Activated naive CD4-positive, alpha-beta T cell treated with anti-CD3 and anti-CD28 coated beads for 36 hours (primary cell): ENCODE results near the gene MCRIP2. TPM values are rescaled to one million over a fixed set of nuclear protein-coding genes. Genes with fewer than 3 reads are reported as not detected.
A peak's percentile ranks its signal among the peaks of the same experiment; 100 is the strongest.

Experiments
- CTCF ChIA-PET: fragments of 350-600 bp; sonication (Branson Sonifier 250); formaldehyde crosslinking; loops from one replicate; lab custom pipeline; 2021; ENCODE audit warnings: antibody characterized with exemption; lab: Charles Lee
- DNase-seq: peaks from one replicate; pipeline ENCODE4 v3.0.0-alpha.2; 2020
- H3K27ac Mint-ChIP-seq: one replicate; pipeline ENCODE4 v1.8.0; 2021; ENCODE audit warnings: mild to moderate bottlenecking, mixed read lengths
- H3K27me3 Mint-ChIP-seq: one replicate; pipeline ENCODE4 v1.8.0; 2021; ENCODE audit warnings: low read depth, mixed read lengths
- H3K36me3 Mint-ChIP-seq: one replicate; pipeline ENCODE4 v1.8.0; 2021; ENCODE audit warnings: low read depth, mixed read lengths
- H3K4me1 Mint-ChIP-seq: one replicate; pipeline ENCODE4 v1.8.0; 2021; ENCODE audit warnings: low read depth, mixed read lengths
- H3K4me3 Mint-ChIP-seq: one replicate; pipeline ENCODE4 v1.8.0; 2021; ENCODE audit warnings: mild to moderate bottlenecking, moderate library complexity, mixed read lengths
- H3K9me3 Mint-ChIP-seq: one replicate; pipeline ENCODE4 v1.8.0; 2021; ENCODE audit warnings: mixed read lengths
- intact Hi-C: fragments of 100-400 bp; cut with micrococcal nuclease; formaldehyde crosslinking; loops from one replicate; pipeline ENCODE4 v1.15.1; 2023
- total RNA-seq, 2 experiments: library from RNA; stranded (reverse); gene quantifications; one replicate each; pipeline ENCODE4 v1.2.3, GENCODE V29; 2021

MCRIP2 gene
- total RNA-seq, 2 experiments from 2014 or later = 31.5 to 35.2 TPM

- peaks cover 7% of the 10 kb centered on the region for H3K4me1 Mint-ChIP-seq
- CTCF ChIA-PET = no interaction called here
- intact Hi-C loops = no loop called here
- H3K9me3 Mint-ChIP-seq = no peaks in the 10 kb centered on the region
- H3K27me3 Mint-ChIP-seq = no peaks in the 10 kb centered on the region
- H3K27ac Mint-ChIP-seq = no peak overlapping the region
- no peak overlapping the region for H3K4me3 Mint-ChIP-seq
- DNase-seq = no peak
- H3K36me3 Mint-ChIP-seq = peaks cover 9% of the 10 kb centered on the region
Observed at GRCh38 chr16:630249-630814, 11.3 kb upstream of the MCRIP2 start.

GRCh38 chr16:630815-631405, 10.7 kb upstream of the MCRIP2 start, which contains the start of gene WFIKKN1:
WFIKKN1 (plus strand) TSS chr16:630985; CDS start chr16:631254, 269 bp downstream.
- CTCF ChIA-PET = no interaction called here
- Mint-ChIP-seq H3K27me3 (no peaks in the 10 kb centered on the region), H3K36me3 (peaks cover 9% of the 10 kb centered on the region), H3K27ac (no peak within 1 kb of the TSS), H3K4me1 (peaks cover 7% of the 10 kb centered on the region), H3K4me3 (no peak within 1 kb of the TSS), H3K9me3 (no peaks in the 10 kb centered on the region)
- intact Hi-C loops = no loop called here
- no peak for DNase-seq

DNA sequence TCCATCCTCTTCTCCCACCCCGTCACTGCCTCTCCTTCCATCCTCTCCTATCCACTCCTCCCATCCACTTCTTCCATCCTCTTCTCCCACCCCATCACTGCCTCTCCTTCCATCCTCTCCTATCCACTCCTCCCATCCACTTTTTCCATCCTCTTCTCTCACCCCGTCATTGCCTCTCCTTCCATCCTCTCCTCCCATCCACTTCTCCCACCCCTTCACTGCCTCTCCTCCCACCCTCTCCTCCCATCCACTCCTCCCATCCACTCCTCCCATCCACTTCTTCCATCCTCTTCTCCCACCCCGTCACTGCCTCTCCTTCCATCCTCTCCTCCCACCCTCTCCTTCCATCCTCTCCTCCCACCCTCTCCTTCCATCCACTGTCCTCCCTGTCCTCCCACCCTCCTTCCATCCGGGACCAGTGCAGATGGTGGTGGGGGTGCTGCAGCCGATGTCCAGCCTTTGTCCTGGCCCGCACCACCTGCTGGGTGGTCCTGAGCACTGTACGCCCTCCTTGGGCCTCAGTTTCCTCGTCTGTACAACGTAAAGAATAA, 9.7 kb upstream of the MCRIP2 start:
- Mint-ChIP-seq H3K27me3 (no peaks in the 10 kb centered on the region), H3K4me3 (no peak overlapping the region), H3K27ac (no peak overlapping the region), H3K9me3 (no peaks in the 10 kb centered on the region), H3K36me3 (peaks cover 11% of the 10 kb centered on the region), H3K4me1 (peaks cover 10% of the 10 kb centered on the region)
- intact Hi-C loops = no loop called here
- CTCF ChIA-PET = no interaction called here
- DNase-seq = no peak

- intact Hi-C loops = no loop called here
- H3K4me3 Mint-ChIP-seq = no peak overlapping the region
- CTCF ChIA-PET = no interaction called here
Observed at GRCh38 chr16:632486-633335, 8.9 kb upstream of the MCRIP2 start.

DNA sequence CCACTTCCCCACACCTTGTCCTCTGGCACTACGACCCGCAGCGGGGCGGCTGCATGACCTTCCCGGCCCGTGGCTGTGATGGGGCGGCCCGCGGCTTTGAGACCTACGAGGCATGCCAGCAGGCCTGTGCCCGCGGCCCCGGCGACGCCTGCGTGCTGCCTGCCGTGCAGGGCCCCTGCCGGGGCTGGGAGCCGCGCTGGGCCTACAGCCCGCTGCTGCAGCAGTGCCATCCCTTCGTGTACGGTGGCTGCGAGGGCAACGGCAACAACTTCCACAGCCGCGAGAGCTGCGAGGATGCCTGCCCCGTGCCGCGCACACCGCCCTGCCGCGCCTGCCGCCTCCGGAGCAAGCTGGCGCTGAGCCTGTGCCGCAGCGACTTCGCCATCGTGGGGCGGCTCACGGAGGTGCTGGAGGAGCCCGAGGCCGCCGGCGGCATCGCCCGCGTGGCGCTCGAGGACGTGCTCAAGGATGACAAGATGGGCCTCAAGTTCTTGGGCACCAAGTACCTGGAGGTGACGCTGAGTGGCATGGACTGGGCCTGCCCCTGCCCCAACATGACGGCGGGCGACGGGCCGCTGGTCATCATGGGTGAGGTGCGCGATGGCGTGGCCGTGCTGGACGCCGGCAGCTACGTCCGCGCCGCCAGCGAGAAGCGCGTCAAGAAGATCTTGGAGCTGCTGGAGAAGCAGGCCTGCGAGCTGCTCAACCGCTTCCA, 8.1 kb upstream of the MCRIP2 start:
- no peaks in the 10 kb centered on the region for H3K27me3 Mint-ChIP-seq
- CTCF ChIA-PET = interaction anchor here (0.6 kb wide), 1 partner anchor 211 kb away, joined by 3 read pairs; no protein-coding TSS in a partner anchor
- H3K4me3 Mint-ChIP-seq = no peak overlapping the region
- no peak for DNase-seq
- H3K27ac Mint-ChIP-seq = no peak overlapping the region
- no peaks in the 10 kb centered on the region for H3K9me3 Mint-ChIP-seq
- peaks cover 15% of the 10 kb centered on the region for H3K4me1 Mint-ChIP-seq
- intact Hi-C loops = no loop called here
- H3K36me3 Mint-ChIP-seq = peaks cover 11% of the 10 kb centered on the region

More at GRCh38 chr16:632486-633335, 8.9 kb upstream of the MCRIP2 start:
- H3K36me3 Mint-ChIP-seq = peaks cover 11% of the 10 kb centered on the region
- H3K9me3 Mint-ChIP-seq = no peaks in the 10 kb centered on the region
- peaks cover 14% of the 10 kb centered on the region for H3K4me1 Mint-ChIP-seq
- H3K27ac Mint-ChIP-seq = no peak overlapping the region
- no peak for DNase-seq
- H3K27me3 Mint-ChIP-seq = no peaks in the 10 kb centered on the region

- CTCF ChIA-PET = interaction anchor here (0.6 kb wide), 1 partner anchor 212 kb away, joined by 3 read pairs; no protein-coding TSS in a partner anchor
- Mint-ChIP-seq H3K36me3 (peaks cover 11% of the 10 kb centered on the region), H3K27me3 (no peaks in the 10 kb centered on the region), H3K9me3 (no peaks in the 10 kb centered on the region), H3K4me1 (peaks cover 15% of the 10 kb centered on the region), H3K27ac (no peak overlapping the region), H3K4me3 (peak overlapping the region; percentile 45)
- no peak for DNase-seq
- intact Hi-C loops = no loop called here
Observed at GRCh38 chr16:634051-634670, 7.5 kb upstream of the MCRIP2 start.

GRCh38 chr16:634996-635395, 6.6 kb upstream of the MCRIP2 start:
- peak overlapping the region; percentile 66 for H3K4me3 Mint-ChIP-seq
- no peak overlapping the region for H3K27ac Mint-ChIP-seq
- intact Hi-C loops = no loop called here

DNA sequence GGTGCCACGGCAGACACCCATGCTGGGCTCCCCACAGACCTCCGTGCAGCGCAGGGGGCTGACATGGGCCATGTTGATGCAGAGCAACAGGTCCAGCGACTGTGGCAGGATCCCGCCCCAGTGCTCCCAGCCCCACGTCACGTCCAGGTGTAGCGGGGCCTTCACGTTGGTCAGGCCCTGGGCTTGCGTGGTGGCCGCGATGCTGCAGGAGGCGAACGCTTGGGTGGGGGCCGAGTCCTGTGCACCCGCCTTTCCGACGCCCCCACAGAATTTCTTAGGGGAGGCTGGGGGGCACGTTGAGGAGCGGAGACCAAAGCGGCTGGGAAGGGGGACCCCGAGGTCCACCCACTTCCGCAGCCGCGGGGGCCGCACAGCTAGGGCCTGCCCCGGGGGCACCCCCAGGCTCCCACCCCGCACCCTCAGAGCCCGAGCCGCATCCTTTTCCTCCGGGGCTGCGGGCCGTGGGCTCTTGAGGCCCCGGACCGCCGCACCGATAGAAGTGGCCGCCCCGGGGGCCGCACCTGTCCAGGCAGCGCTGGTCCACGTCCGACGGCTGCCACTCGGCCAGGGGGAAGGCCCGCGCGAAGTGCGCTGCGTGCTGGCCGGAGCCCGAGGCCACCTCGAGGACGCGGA, 5.9 kb upstream of the MCRIP2 start:
- Mint-ChIP-seq H3K4me1 (peaks cover 15% of the 10 kb centered on the region), H3K36me3 (peaks cover 11% of the 10 kb centered on the region), H3K9me3 (no peaks in the 10 kb centered on the region), H3K27ac (no peak overlapping the region), H3K27me3 (no peaks in the 10 kb centered on the region), H3K4me3 (peak overlapping the region; percentile 90)
- peak; percentile 28 for DNase-seq
- CTCF ChIA-PET = interaction anchor here (0.7 kb wide), 1 partner anchor 529 kb away, joined by 3 read pairs; no protein-coding TSS in a partner anchor
- intact Hi-C loops = loop anchor here (1.0 to 2.0 kb wide), 5 partner anchors 14 to 110 kb away; partner anchors contain the start of genes JMJD8 and WDR90

More at GRCh38 chr16:634996-635395, 6.6 kb upstream of the MCRIP2 start:
- DNase-seq = no peak
- Mint-ChIP-seq H3K36me3 (peaks cover 11% of the 10 kb centered on the region), H3K4me1 (peaks cover 15% of the 10 kb centered on the region), H3K27me3 (no peaks in the 10 kb centered on the region), H3K9me3 (no peaks in the 10 kb centered on the region)
- CTCF ChIA-PET = no interaction called here

DNA sequence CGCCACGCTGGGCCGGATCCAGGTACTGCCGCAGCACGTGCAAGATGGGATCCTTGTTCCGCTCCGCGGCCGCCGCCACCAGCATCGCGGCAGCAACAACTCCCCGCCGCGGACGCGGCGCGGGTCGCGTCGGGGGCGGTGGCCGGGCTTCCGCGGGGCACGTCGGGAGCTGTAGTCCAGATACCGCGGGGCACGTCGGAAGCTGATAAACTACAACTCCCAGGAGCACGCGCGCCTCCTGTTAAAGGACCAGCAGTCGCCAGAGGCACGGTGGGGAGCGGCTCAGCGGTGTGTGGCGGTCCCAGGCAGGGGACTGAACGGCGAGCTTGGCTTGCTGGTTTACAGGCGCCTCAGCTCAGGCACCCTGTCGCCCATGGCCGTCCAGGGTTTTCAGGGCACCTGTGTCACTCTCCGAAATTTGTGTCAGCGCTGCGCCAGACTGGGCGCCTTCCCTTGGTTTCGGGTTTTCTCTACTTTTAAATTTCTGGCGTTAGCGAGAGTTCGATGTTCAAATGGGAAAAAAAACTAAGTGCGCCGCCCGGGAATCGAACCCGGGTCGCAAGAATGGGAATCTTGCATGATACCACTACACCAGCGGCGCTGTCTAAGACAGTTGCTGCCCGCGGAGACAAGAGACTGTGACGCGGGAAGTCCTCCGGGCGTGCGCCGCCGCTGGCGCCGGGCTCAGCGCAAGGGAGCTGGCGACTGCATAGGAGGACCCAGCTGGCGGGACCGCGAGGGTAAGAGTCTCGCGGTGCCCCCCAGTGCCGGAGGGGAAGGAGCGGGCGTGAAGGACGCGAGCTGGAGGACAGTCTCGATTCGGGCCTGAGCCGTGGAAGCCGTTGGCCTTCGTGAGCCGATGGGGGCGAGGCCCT, 5.2 kb upstream of the MCRIP2 start, which contains the start of gene METTL26:
METTL26 (minus strand) TSS at position 100 of the 875 bp plus-strand sequence; CDS start at position 85, 15 bp downstream.
- peaks cover 11% of the 10 kb centered on the region for H3K36me3 Mint-ChIP-seq
- DNase-seq = peak; percentile 95
- H3K27ac Mint-ChIP-seq = peak within 1 kb of the TSS; percentile 91
- CTCF ChIA-PET = interaction anchor here (0.6 to 1.2 kb wide), 3 partner anchors 11 to 529 kb away, joined by 3 to 6 read pairs (median 3); no protein-coding TSS in a partner anchor
- H3K9me3 Mint-ChIP-seq = no peaks in the 10 kb centered on the region
- intact Hi-C loops = loop anchor here (1.0 to 2.0 kb wide), 5 partner anchors 13 to 111 kb away; partner anchors contain the start of genes JMJD8 and WDR90
- H3K4me3 Mint-ChIP-seq = peak within 1 kb of the TSS; percentile 90
- H3K4me1 Mint-ChIP-seq = peaks cover 15% of the 10 kb centered on the region
- no peaks in the 10 kb centered on the region for H3K27me3 Mint-ChIP-seq
